NCI-H2196 (cell line): ENCODE measurements around the gene ATXN2.

Source experiments
- DNase-seq: peaks from one replicate; lab custom pipeline; 2025; ENCODE audit not compliant: unreplicated experiment; lab: John Stamatoyannopoulos, UW

The ATXN2 gene

DNA sequence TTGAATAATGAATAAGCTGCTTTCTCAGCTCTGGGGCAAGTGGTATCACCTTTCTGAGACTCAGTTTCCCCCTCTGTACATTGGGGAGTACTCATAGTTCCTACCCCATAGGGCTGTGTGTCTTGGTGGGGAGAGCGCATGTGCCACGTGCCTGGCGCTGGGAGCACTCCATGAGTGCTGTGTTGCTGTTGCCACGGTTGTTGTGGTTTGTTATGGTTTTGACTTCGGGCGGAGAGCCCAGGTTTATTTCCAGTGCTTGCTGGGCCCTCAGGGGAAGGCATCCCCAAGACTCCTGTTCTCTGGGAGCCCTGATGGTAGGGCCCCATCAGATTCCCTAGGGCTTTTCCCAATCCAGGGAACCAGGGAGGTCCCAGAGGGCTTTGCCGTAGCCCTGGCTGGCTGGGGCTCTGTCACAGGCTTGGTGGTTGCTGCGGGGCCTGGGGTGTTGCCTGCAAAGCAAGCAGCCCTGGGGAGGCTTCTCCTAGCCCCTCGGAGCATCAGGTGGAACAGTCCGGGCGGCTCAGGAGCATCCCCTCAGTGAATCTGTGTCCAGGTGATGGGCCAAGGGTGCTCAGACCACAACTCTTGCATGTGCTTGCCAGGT lies 174.8 kb downstream of the ATXN2 start:
- no peak for DNase-seq

DNA sequence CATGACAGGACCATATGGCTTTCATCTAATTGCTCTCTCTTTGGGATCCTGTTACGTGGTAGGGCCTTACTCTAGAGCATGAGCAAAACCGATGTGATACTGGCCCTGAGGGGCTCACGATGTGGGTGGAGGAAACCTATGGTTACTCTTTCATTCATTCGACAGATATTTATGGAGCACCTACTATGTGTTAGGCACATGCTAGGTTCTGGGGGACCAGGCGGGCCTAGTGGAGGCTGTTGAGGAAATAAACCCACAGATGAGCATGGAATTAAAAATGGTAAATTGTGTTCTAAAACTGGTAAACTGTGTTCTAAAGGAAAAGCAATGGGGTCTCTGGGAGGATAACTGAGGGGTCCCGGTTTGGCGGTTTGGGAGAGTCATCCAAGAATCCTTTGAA lies 178.6 kb downstream of the ATXN2 start:
- DNase-seq, result no peak

DNA sequence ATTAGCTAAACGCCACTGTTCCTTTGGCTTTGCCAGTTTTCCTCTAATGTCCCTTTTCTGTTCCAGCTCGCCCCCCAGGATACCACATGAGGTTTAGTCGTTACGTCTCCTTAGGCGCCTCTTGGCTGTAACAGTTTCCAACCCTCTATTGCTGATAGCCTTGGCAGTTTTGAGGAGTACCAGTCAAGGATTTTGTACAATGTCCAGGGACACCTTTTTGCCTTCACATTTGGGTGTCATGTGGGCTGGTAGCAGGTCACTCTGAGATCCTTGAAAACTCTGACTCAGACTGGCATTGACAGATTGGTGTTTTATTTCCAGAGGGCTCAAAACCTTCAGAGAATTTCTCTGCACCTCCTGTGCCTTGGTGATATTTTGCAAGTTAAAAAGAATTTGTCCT lies 179.3 kb downstream of the ATXN2 start:
- no peak for DNase-seq

DNA sequence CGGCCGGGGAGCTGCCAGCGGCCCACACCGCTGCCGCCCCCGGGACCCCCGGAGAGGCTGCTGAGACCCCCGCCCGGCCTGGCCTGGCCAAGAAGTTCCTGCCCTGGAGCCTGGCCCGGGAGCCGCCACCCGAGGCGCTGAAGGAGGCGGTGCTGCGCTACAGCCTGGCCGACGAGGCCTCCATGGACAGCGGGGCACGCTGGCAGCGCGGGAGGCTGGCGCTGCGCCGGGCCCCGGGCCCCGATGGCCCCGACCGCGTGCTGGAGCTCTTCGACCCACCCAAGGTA lies 180.6 kb downstream of the ATXN2 start:
- no peak for DNase-seq

DNA sequence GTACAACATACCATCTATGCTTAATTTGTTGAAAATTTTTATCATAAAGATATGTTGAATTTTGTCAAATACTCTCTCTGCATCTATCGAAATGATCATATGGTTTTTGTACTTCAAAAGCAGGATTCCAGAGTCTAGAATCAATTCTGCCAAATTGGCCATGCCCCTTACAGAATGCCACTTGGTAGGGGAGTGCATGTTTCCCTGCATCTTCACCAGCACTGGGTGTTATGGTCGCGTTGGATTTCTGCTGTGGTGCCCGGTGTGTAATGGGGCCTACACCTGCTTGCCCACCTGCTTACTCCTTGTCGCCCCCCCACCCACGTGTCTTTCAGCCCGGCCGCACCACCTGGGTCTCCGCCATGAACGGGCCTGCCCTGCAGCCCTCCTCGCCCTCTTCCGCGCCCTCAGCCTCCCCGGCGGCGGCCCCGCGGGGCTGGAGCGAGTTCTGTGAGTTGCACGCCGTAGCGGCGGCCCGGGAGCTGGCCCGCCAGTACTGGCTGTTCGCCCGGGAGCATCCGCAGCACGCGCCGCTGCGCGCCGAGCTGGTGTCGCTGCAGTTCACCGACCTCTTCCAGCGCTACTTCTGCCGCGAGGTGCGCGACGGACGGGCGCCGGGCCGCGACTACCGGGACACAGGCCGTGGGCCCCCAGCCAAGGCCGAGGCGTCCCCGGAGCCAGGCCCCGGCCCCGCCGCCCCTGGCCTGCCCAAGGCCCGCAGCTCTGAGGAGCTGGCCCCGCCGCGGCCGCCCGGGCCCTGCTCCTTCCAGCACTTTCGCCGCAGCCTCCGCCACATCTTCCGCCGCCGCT lies 181.1 kb downstream of the ATXN2 start:
- no peak for DNase-seq

DNA sequence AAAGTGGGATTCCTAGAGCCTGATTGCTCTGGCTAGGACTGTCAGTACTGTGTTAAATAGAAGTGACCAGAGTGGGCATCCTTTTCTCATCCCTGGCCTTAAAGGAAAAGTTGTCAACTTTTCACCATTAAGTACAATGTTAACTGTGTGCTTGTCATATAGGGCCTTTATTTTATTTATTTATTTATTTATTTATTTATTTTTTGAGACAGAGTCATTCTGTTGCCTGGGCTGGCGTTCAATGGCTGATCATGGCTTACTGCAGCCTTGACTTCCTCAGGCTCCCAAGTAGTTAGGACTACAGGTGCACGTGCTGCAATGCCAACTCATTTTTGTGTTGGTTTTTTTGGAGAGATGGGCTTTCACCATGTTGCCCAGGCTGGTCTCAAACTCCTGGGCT lies 181.8 kb downstream of the ATXN2 start:
- DNase-seq, result no peak

DNA sequence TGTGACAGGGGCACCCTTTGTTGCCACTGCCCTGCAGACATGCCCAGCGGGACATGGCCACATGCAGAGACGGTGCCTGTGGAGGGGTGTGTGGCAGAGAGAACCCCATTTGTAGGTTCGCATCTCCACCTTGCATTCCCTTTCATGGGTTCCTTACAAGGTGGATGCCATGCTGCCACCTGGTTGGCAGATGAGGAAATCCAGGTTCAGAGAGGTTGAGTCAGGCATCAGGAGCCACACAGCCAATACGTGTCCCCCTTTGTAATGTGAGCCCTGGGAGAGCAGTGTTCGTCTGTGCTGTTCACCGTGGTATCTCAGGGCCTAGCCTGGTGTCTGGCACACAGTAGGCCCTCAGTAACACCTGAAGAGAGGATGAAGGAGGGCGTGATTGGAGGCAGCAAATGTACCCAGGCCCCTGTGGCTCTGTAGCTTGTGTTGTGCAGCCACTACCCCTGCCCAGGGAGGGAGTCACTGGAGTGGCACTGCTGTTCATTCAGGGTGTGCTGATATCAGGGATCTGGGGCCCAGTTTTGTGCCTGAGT lies 184.3 kb downstream of the ATXN2 start:
- DNase-seq, result no peak

DNA sequence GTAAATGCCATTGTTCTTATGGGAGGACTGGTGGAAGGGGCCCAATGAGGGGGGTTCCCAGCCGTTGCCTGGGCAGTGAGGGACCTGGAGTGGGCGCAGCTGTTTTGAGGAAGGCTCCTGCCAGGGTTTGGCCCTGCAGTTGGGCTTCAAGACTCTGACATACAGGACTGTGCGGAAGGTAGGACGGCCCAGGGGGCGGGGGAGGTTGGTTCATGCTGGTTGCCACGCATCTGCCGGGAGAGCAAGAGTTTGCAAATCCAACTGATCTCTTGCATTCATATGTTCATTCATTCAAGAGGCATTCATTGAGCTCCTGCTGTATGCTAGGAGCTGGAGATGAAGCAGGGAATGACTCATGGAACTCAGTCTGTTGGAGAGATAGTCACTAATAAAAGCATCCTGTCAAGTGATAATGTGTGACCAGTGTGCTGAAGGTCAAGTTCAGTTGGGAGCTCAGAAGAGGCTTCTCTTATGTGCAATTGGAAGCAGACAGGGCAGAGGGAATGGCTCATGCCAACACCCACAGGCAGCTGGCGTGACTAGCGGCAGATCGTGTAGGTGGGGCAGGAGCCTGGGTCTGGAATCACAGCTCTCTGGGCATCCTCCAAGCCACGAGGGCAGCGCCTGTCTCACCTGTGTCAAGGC lies 185.6 kb downstream of the ATXN2 start:
- DNase-seq, result peak; percentile 31

DNA sequence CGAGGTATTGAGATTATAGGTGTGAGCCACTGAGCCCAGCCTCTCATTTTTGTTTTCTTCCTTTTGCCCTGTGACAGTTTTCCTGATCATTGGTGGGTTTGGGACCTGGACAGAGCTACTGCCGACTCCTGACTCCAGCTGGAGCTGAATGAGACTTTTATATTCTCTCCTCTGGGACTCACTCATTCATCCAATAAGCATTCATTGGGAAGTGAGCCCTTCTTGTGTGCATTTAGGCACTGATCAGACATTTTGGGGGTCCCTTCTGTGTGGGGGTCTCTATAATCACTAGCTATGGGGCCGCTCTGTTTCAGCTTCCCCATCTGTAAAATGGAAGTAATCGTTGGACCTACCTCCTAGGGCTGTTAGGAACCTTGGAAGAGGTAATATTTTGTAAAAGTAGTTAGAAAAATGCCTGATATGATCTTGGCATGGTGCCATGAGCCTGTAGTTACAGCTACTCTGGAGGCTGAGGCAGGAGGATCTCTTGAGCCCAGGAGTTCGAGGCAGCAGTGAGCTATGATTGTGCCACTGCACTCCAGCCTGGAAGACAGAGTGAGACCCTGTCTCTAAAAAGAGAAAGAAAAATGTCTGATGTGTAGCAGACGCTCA lies 186.2 kb downstream of the ATXN2 start:
- DNase-seq, result no peak

DNA sequence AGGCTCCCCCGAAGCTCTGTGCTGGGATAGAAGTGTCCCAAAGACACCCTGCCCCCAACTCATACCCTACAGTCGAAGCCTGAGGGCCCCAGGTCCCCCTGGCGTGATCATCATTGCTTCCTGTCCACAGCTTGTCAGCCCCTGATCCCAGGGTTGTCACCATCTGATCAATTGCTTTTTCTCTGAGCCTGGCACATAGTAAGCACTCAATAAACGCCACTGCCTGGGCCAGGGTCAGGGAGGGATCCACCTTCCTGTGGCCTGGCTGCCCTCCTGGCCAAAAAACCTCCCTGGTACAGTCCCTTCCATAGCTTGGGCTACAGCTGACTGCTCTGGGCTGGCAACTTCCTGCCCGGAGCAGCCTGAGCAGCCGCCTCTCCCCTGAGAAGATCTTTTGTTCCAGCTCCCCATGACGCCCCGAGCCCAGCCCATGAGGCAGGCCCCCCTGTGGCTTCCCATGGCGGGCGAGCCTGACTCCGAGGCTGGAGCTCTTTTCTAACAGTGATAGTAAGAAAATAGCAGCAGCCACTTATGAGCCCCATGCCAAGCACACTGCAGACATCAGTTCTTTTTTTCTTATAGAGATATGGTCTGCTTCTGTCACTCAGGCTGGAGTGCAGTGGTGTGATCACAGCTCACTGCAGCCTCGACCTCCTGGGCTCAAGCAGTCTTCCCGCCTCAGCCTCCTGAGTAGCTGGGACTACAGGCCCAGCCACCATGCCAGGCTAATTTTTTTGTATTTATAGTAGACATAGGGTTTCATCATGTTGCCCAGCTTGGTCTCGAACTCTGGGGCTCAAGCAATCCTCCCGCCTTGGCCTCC lies 186.9 kb downstream of the ATXN2 start:
- no peak for DNase-seq

DNA sequence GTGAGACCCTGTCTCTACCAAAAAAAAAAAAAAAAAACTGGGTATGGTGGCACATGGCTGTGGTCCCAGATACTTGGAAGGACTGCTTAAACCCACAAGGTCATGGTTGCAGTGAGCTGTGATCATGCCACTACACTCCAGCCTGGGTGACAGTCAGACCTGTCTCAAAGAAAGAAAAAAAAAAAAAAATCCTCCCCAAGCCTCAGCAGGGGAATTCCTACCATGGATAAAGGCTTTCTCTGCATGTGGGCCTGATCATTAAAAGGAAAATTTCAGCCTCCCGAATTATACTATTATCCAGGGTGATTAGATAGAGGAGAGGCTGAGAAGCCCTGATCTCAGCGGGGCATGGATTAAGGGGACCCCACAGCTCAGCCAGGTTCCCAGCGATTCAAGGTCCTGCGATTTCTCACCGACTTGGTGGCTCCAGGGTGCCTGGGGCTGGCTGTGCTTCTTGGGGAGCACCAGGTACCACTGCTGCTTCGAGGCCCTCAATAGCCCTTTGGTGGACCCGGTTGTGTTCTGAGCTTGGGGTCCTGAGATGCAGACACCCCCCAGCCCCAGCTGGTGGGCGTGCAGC lies 187.8 kb downstream of the ATXN2 start:
- no peak for DNase-seq

DNA sequence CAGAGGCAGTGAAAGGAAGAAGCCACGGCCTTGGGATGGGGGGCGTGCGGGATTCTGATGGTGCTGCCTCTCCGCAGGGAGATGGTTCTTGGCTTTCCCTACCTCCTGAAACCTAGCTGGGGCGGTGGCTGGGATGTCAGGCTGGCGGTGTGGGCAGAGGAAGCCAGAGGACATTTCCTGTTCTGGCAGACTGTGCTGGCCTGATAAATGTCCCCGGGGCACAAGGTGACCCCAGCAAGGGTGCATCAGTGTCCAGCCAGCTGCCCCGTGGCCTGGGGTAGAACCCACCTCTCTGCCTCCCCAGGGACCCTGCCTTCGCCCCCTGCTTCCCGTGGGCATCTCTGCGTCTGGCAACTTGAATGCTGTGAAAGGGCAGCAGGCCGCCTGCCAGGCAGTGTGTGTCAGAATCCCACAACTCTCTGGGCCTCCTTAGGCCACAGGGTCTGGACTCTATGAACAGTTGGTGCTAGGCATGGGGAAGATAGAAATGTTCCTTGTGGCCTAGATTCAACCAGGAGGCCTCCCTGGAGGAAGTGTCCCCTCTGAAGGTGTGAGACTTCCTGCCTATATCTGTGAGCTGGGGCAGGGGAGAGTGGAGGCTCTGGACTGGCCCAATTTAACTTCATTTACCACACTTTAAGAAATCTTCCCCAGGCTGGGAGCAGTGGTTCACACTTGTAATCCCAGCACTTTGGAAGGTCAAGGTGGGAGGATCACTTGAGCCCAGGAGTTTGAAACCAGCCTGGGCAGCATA lies 188.5 kb downstream of the ATXN2 start:
- no peak for DNase-seq

DNA sequence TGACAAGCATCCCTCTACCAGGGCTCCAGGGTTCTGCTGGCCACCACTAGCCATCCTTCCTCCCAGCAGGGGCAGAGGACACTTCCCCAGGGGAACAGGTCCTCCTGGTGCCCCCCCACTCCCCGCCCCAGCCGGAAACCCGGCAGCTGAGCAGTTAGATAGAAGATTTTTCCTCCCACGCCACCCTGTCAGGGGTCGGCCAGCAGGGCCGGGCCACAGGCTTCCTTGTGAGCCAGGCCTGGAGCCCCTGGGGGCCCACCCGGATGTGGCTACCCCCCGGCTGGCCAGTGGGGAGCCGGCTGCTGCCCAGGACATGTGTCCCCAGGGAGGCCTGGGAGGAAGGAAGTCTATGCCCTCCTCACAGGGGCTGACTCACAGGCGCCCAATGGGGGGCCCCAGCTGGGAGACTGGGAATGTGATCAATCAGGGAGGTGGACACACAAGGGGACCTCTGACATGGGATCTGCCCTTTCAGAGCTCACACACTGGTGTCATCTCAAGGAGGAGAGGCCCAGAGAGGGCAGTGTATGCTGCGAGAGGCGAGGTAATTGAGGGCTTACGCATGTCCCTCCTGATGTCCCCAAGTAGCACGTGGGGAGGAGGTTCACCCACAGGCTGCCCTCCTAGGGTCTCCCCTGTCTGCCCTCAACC lies 189.2 kb downstream of the ATXN2 start:
- DNase-seq, result no peak

DNA sequence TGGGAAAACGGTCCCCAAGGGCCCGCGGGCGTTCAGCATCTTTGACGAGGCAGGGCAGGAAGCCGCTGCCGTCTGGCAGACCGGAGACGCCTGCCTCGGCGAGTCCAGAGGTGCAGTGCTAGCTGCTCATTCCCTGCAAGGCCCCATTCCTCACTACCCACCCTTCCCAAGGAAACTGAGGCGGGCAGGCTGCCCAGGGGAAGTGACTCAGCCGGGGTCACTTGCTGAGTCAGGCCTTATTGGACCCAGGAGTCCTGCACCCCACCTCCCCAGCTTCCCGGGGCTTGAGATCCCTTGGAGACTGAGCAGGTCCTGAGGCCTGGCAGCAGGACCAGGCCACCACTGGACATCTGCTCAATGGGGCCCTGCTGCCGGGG lies 189.7 kb downstream of the ATXN2 start:
- no peak for DNase-seq

DNA sequence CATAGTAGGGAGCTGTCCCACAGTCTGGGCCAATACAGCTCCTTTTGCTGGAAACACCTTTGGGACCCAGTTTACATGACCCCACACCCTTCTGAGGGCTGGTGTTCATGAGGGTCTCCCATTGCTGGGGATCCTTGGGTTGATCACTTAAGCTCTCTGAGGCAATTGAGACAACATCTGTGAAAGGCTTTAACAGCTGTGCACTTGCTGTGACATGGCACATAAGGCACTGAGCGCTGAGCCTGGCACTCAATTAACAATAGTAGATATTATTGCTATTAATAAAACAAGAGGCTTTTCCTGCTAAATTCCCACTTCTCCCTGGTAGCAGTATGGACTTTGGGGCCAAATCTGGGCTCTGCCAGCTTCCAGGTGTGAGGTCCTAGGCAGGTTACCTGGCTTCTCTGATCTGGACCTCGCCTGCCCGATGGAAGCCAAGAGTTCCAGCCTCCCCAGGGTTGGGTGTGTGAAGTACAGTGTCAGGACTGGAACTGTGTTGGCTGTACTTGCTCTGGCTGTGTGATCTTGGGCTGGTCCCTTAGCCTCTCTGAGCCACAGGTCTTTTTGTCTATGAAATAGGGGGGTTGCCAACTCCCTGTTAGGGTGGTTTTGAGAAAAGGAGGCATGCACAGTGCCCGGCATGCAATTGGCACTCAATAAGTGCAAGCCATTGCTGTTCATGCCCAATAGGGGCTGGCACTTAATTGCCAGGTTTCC lies 190.3 kb downstream of the ATXN2 start:
- no peak for DNase-seq

DNA sequence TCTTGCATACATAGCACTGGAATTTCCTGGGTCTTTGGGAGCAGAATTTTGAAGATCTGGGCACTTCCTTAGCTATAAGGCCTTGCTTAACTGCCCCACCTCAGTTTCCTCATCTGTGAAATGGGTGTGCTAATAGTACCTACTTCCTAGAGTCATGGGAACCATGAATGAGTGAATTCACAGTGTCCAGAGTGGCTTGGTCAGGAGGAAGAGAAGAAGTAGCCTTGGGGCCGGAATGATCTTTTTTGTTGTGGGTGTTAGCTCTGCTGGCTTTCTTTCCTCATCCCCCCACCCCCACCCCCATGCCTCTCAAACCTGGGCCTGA lies 191.0 kb downstream of the ATXN2 start:
- DNase-seq, result no peak

DNA sequence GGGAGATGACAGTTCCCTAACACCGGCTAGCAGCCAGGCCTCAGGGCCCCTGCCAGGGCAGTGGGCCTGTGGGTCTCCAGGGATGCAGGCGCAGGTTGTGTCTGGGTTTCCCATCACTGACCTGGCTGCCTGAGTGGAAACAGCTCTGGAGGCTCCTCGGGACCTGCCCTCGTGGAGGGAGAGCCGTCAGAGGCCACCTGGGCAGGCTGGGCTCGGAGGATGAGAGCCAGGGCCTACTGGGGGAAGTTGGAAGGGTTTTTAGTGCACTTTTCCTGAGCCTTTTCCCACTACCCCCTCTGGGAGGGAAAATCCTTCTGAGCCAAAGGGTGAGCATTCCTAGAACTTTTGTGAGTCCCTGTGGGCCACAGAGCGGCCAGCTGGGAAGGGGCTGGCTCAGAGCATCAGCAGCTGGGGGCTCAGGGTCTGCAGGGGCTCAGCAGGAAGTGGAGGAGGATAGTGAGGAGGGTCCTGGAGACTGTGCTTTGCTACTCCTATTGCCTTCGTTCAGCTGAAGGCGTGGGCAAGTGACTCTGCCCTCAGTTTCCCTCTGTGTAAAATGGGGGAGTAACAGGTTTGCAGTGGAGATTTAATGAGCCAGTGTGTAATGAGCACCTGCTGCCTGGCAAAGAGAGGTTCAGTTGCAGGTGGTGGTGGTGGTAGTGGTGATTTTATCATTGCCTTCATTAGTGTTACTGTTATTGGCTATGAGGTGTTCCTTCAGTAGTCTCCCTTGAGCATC lies 191.6 kb downstream of the ATXN2 start:
- DNase-seq, result no peak
